Prostate gland (tissue), 2 donors: ENCODE measurements around the gene PRKD3. TPM values are rescaled to one million over a fixed set of nuclear protein-coding genes. Genes with fewer than 3 reads are reported as not detected.

Experiments
- DNase-seq: peaks from one replicate; pipeline ENCODE4 v3.0.0-alpha.2; 2019; ENCODE audit warnings: low spot score
- H3K27ac ChIP-seq, 2 donors: fragments of 200-600 bp; sonication (generic); 2 replicates each; pipeline ENCODE4 v1.5.1; 2017 to 2019
- H3K27me3 ChIP-seq: fragments of 200-600 bp; sonication (generic); replicated peaks from 2 replicates; pipeline ENCODE4 v1.5.1; 2019; ENCODE audit not compliant: insufficient read depth
- H3K36me3 ChIP-seq, 2 donors: fragments of 200-600 bp; sonication (generic); 1 replicate in 1 of 2; 2 replicates in 1 of 2; pipeline versions ENCODE4 v1.5.1 to v1.8.1; 2017 to 2019
- H3K4me1 ChIP-seq: fragments of 200-600 bp; sonication (generic); replicated peaks from 2 replicates; pipeline ENCODE4 v1.5.1; 2019
- H3K4me3 ChIP-seq, 2 donors: fragments of 200-600 bp; sonication (generic); 2 replicates each; pipeline ENCODE4 v1.5.1; 2017 to 2019
- H3K9me3 ChIP-seq: fragments of 200-600 bp; sonication (generic); 2 replicates; pipeline ENCODE4 v1.5.1; 2017
- CTCF ChIP-seq, 4 experiments: fragments of 200-600 bp in 2 of 4; fragments of 450-650 bp in 2 of 4; sonication (generic) in 2 of 4; IDR thresholded peaks; 1 replicate in 3 of 4; 2 replicates in 1 of 4; pipeline ENCODE4 v1.5.1; 2016 to 2019; ENCODE audit warnings: antibody characterized with exemption in 4 of 4, mild to moderate bottlenecking in 2 of 4, moderate library complexity in 2 of 4
- POLR2A ChIP-seq: fragments of 450-650 bp; IDR thresholded peaks from one replicate; pipeline ENCODE4 v1.6.1; 2016; ENCODE audit warnings: antibody characterized with exemption, mild to moderate bottlenecking
- POLR2AphosphoS5 ChIP-seq: sonication (generic); formaldehyde crosslinking; IDR thresholded peaks from one replicate; pipeline ENCODE4 v1.6.1; 2017; ENCODE audit warnings: antibody characterized with exemption
- WGBS: methylation state at CpG from one replicate; pipeline ENCODE4 v1.1.5; 2018; 5-methylcytosine and 5-hydroxymethylcytosine counted together
- intact Hi-C: fragments of 100-400 bp; cut with DNase I; formaldehyde crosslinking; loops from one replicate; pipeline ENCODE4 v1.14.2; 2022
- total RNA-seq, 2 donors: library from RNA; depleted of rRNA; stranded (reverse); fragments of >200 nt; gene quantifications; one replicate each; pipeline ENCODE4 v1.1.0, GENCODE V29; 2016

The PRKD3 gene
- total RNA-seq, 2 donors from 2014 or later: 20.3 to 41.4 TPM

GRCh38 chr2:37338933-37339332 lies 14.3 kb upstream of the PRKD3 start:
- H3K9me3 ChIP-seq: no peaks in the 10 kb centered on the region
- no peak overlapping the region for H3K4me3 ChIP-seq
- H3K36me3 ChIP-seq: no peaks in the 10 kb centered on the region
- WGBS: 92% methylated on average over 4 of the region's 4 CpGs
- intact Hi-C loops: no loop called here
- TF ChIP-seq POLR2A (no peak), CTCF (IDR thresholded peaks at IDR 0.05) (no peak), POLR2AphosphoS5 (no peak)
- H3K27me3 ChIP-seq: no peaks in the 10 kb centered on the region
- no peak for DNase-seq
- H3K4me1 ChIP-seq: no peaks in the 10 kb centered on the region
- no peak overlapping the region for H3K27ac ChIP-seq

GRCh38 chr2:37337620-37338280 lies 13.1 kb upstream of the PRKD3 start:
- intact Hi-C loops: no loop called here
- H3K27me3 ChIP-seq: no peaks in the 10 kb centered on the region
- H3K4me1 ChIP-seq: no peaks in the 10 kb centered on the region
- no peaks in the 10 kb centered on the region for H3K36me3 ChIP-seq
- 63% methylated on average over 7 of the region's 7 CpGs for WGBS
- no peak for DNase-seq
- H3K9me3 ChIP-seq: no peaks in the 10 kb centered on the region
- H3K27ac ChIP-seq: no peak overlapping the region
- no peak overlapping the region for H3K4me3 ChIP-seq
- TF ChIP-seq CTCF (IDR thresholded peaks at IDR 0.05): no peak
- no peak for TF ChIP-seq POLR2AphosphoS5
- no peak for TF ChIP-seq POLR2A

- 76% methylated on average over 2 of the region's 2 CpGs for WGBS
Measured at GRCh38 chr2:37335604-37336003, 11.0 kb upstream of the PRKD3 start.

GRCh38 chr2:37333256-37333655 lies 8.6 kb upstream of the PRKD3 start:
- WGBS: 95% methylated on average over 2 of the region's 2 CpGs
- Histone ChIP-seq H3K4me3 (no peak overlapping the region), H3K27me3 (no peaks in the 10 kb centered on the region), H3K27ac (no peak overlapping the region), H3K9me3 (no peaks in the 10 kb centered on the region), H3K4me1 (no peaks in the 10 kb centered on the region), H3K36me3 (no peaks in the 10 kb centered on the region)
- intact Hi-C loops: no loop called here
- TF ChIP-seq POLR2AphosphoS5 (no peak), CTCF (IDR thresholded peaks at IDR 0.05) (no peak), POLR2A (no peak)
- DNase-seq: no peak

More at GRCh38 chr2:37335604-37336003, 11.0 kb upstream of the PRKD3 start:
- Histone ChIP-seq H3K4me3 (no peak overlapping the region), H3K27me3 (no peaks in the 10 kb centered on the region), H3K27ac (no peak overlapping the region), H3K9me3 (no peaks in the 10 kb centered on the region), H3K36me3 (no peaks in the 10 kb centered on the region), H3K4me1 (no peaks in the 10 kb centered on the region)
- intact Hi-C loops: no loop called here
- TF ChIP-seq POLR2AphosphoS5 (no peak), POLR2A (no peak), CTCF (IDR thresholded peaks at IDR 0.05) (no peak)
- no peak for DNase-seq

- TF ChIP-seq CTCF (IDR thresholded peaks at IDR 0.05) (no peak), POLR2A (no peak), POLR2AphosphoS5 (no peak)
- H3K27me3 ChIP-seq: no peaks in the 10 kb centered on the region
- no peaks in the 10 kb centered on the region for H3K4me1 ChIP-seq
- no peaks in the 10 kb centered on the region for H3K36me3 ChIP-seq
- no peaks in the 10 kb centered on the region for H3K9me3 ChIP-seq
- DNase-seq: no peak
- intact Hi-C loops: no loop called here
- 76% methylated on average over 3 of the region's 3 CpGs for WGBS
- no peak overlapping the region for H3K4me3 ChIP-seq
- H3K27ac ChIP-seq: no peak overlapping the region
Measured at GRCh38 chr2:37332560-37332959, 7.9 kb upstream of the PRKD3 start.
